HFF-Myc (cell line): ENCODE results near the gene NTRK2.

ENCODE experiments used
- DNase-seq: peaks from one replicate; pipeline ENCODE4 v3.0.0-alpha.2; 2011; ENCODE audit warnings: low read depth; ENCODE audit errors: extremely low read depth
- H3K4me3 ChIP-seq: replicated peaks from 2 replicates; pipeline ENCODE4 v1.5.1; 2011; ENCODE audit warnings: low read depth, mild to moderate bottlenecking, control low read depth, low read length
- TF ChIP-seq, protein P1 (sequence below): IDR thresholded peaks from 2 replicates; pipeline ENCODE4 v1.5.1; 2012; ENCODE audit warnings: mild to moderate bottlenecking, low read depth, low read length, control low read depth; ENCODE audit errors: missing control alignments

NTRK2 gene

DNA sequence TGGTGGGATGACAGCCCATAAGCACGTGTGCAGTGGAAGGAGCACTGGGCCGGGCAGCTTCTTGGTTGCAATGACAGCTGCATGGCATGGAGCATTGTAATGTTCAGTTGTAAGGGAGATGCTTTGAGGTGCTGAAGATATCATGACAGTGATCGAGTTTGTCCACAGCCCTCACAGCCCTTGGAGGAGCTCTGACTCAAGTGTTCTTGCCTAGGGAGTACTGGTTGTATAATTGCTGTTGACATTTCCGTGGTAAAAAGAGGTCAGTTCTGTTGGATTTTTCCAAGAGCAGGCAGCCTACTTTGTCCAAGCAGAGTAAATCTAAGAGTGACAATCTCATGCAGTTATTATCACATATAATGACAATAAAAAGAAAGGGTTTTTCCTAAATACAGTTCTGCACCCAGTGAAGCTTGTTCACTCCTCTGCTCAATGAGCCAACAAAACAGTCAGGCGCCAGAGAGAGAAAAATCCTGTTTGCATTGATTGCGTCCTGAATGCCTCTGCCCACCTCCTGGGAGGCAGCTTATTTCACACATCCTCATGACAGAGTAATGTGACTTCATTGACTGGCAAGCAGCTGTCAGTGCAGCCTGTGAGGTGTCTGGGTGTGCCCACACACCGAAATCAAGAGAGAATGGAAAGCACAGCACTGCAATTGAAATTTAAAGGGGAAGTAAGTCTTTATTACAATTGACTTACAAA lies 248.0 kb downstream of the NTRK2 start:
- TF ChIP-seq, protein P1, sequence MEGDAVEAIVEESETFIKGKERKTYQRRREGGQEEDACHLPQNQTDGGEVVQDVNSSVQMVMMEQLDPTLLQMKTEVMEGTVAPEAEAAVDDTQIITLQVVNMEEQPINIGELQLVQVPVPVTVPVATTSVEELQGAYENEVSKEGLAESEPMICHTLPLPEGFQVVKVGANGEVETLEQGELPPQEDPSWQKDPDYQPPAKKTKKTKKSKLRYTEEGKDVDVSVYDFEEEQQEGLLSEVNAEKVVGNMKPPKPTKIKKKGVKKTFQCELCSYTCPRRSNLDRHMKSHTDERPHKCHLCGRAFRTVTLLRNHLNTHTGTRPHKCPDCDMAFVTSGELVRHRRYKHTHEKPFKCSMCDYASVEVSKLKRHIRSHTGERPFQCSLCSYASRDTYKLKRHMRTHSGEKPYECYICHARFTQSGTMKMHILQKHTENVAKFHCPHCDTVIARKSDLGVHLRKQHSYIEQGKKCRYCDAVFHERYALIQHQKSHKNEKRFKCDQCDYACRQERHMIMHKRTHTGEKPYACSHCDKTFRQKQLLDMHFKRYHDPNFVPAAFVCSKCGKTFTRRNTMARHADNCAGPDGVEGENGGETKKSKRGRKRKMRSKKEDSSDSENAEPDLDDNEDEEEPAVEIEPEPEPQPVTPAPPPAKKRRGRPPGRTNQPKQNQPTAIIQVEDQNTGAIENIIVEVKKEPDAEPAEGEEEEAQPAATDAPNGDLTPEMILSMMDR = no peak
- no peak for DNase-seq
- no peak overlapping the region for H3K4me3 ChIP-seq

DNA sequence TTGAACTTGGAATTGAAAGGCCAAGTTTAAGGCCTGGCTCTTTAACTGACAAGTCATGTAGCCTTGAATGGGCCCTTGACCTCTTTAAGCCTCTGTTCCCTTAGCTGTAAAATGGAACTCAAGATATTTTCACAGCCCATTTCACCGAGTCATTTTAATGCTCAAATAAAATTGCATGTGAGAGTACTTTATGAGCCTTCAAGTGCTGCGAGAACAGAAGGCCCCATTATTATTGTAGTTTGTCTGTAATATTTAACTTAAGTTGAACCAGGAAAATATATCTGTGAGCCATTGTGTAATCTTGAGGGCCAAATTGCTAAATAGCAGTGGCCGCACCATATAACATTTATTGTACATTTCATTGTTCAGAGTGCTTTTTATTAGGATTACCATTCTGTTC lies 249.9 kb downstream of the NTRK2 start:
- H3K4me3 ChIP-seq = no peak overlapping the region
- DNase-seq = no peak
- TF ChIP-seq, protein P1 = no peak

DNA sequence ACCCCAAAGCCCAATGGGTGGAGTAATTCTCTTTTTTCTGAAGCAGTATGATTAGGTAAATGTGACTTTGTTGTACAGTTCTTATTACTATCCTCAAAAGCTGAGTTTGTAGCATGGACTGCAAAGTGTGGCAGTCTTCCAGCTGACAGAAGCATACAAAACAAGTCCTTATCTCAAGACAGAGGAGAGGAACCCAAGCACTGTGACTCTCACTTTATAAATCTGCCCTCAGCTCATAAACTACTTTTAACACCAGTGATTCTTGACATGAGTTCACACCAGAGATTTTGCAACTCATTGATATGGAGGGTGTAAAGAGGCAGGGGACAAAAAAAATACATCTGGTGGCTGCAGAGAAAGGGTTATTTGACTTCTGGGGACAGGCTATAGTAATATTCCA lies 251.6 kb downstream of the NTRK2 start:
- no peak for DNase-seq
- TF ChIP-seq, protein P1 = no peak
- no peak overlapping the region for H3K4me3 ChIP-seq

DNA sequence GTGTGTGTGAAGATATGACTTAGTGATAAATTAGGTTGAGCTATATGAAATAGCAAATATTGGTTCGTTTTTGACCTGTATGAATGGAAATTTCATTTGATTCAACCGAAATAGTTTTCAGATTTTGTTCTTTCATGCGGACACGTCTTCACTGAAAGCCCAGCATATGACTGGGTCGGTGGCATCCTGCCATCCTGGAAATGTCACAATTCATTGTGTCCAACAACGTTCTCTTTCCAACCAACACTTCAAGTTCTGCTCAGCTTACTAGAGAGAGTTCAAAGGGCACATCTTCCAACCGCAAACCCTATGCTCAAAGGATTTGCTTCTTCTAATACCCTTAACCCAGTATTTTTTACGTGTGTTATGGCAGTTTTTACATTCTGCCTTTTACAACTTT lies 252.5 kb downstream of the NTRK2 start:
- no peak for DNase-seq
- no peak overlapping the region for H3K4me3 ChIP-seq
- TF ChIP-seq, protein P1 = no peak

DNA sequence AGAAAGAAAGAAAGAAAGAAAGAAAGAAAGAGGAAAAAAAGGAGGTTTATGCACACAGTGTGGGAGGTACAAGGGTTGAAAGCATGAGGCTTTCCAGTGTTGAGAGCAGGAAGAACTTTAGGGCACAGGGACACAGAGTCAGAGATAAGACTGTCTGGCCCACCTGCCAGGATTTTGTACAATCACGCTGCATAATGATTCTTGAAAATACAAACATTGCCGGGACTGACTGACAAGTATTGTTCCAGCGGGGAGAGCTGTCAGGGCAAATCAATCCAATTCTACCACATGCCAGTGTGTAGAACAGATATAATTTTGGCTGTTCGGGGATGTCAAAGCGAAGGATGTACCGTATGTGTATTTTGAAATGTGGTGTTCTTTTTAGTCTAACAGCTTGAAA lies 254.7 kb downstream of the NTRK2 start:
- no peak overlapping the region for H3K4me3 ChIP-seq
- no peak for DNase-seq
- TF ChIP-seq, protein P1 = no peak

DNA sequence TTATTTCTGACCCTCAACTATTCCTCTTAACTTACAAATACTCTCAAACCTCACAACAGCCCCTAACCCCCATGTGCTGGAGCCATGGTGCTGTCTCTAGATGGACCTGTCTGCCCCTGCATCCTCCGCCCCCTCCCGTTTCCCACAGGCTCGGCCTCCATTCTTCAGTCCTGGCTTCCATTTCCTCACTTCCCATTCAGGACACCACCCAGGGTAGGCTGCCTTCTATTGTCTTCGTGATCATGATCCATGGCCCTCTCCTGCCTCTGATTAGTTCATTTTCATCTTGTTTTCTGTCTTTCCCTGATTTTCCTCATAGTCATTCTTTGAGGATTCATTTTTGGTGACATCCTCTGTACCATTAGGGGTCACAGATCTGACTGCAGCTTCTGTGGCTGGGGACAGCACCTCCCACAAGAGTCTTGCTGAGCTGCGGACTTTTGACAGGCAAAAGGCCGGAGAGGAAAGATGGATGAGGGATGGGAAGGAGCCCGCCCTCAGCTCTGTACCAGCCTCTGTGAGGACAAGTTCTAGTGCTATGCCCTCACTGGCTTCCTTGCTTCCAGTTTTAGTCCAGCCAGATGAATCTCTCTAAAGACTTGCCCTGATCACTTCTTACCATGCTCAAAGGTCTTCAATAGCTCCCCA lies 255.8 kb downstream of the NTRK2 start:
- no peak overlapping the region for H3K4me3 ChIP-seq
- no peak for DNase-seq
- TF ChIP-seq, protein P1 = no peak
